Lower leg skin (tissue), 4 donors: ENCODE results near the gene MSANTD2. TPM values are rescaled to one million over a fixed set of nuclear protein-coding genes. Genes with fewer than 3 reads are reported as not detected.

Experiments used
- DNase-seq, 2 donors: peaks; one replicate each; pipeline ENCODE4 v3.0.0-alpha.2; 2019; ENCODE audit warnings: low spot score in 2 of 2
- H3K4me3 ChIP-seq: fragments of 200-600 bp; sonication (generic); 2 replicates; pipeline ENCODE4 v1.5.1; 2017; ENCODE audit warnings: mild to moderate bottlenecking, low read depth; ENCODE audit not compliant: poor library complexity, severe bottlenecking
- POLR2A ChIP-seq, 2 donors: fragments of 450-650 bp; IDR thresholded peaks; one replicate each; pipeline ENCODE4 v1.6.1; 2016 to 2017; ENCODE audit warnings: antibody characterized with exemption in 2 of 2, mild to moderate bottlenecking in 1 of 2, moderate library complexity in 1 of 2
- WGBS, 2 donors: methylation state at CpG; one replicate each; pipeline ENCODE4 v1.1.5; 2018; 5-methylcytosine and 5-hydroxymethylcytosine counted together
- intact Hi-C: fragments of 100-400 bp; cut with DNase I; formaldehyde crosslinking; loops from one replicate; pipeline ENCODE4 v1.15.0; 2023; ENCODE audit warnings: low total_unique reads
- total RNA-seq, 4 donors: library from RNA; depleted of rRNA; stranded (reverse); fragments of >200 nt; gene quantifications; one replicate each; pipeline ENCODE4 v1.1.0, GENCODE V29; 2016
- TF ChIP-seq, protein P1 (sequence below), 3 donors: fragments of 450-650 bp; IDR thresholded peaks; one replicate each; pipeline ENCODE4 v1.5.1; 2016; ENCODE audit warnings: antibody characterized with exemption in 3 of 3, mild to moderate bottlenecking in 3 of 3, moderate library complexity in 2 of 3

The MSANTD2 gene
- total RNA-seq, 4 donors from 2014 or later, result 11.5 to 21.2 (median 15.2) TPM

DNA sequence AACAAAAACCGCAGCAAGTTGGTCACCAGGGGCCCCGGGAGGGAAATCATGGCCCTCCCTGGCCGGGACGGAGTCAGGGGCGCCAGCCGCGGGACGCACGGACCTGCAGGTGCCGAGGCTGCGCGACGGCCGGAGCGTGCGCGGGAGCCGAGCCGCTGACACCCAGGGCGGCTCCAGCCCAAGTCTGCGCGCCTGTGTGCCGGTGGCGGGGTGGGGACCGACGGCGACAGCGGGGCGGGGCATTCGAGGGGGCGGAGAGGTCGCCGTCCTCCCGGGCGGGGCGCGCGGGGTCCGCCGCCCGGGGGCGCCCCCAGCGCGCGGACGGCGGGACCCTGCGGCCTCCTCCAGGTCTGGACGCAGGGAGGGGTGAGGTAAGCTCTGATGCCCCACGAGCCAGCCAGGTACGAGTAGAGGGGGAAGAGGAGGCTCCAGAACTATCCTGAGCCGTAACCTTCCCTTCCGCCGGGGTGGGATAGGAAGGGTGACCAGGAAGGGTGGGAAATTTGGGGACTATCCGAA lies 38.0 kb downstream of the MSANTD2 start, which contains the start of gene ESAM:
TSS of gene ESAM (minus strand) at position 186 of the 519 bp plus-strand sequence. CDS start at position 50, 136 bp downstream.
- intact Hi-C loops, result loop anchor here (5.0 kb wide), 1 partner anchor 90 kb away; the partner anchor contains the start of genes SIAE and SPA17
- DNase-seq, result peak in 1 of 2 donors; percentile 88
- peak within 1 kb of the TSS; percentile 35 for H3K4me3 ChIP-seq
- 0% methylated on average over 13 to 40 of the region's 55 CpGs for WGBS, 2 donors
- no peak for TF ChIP-seq POLR2A (IDR thresholded peaks at IDR 0.05)
- TF ChIP-seq, protein P1, sequence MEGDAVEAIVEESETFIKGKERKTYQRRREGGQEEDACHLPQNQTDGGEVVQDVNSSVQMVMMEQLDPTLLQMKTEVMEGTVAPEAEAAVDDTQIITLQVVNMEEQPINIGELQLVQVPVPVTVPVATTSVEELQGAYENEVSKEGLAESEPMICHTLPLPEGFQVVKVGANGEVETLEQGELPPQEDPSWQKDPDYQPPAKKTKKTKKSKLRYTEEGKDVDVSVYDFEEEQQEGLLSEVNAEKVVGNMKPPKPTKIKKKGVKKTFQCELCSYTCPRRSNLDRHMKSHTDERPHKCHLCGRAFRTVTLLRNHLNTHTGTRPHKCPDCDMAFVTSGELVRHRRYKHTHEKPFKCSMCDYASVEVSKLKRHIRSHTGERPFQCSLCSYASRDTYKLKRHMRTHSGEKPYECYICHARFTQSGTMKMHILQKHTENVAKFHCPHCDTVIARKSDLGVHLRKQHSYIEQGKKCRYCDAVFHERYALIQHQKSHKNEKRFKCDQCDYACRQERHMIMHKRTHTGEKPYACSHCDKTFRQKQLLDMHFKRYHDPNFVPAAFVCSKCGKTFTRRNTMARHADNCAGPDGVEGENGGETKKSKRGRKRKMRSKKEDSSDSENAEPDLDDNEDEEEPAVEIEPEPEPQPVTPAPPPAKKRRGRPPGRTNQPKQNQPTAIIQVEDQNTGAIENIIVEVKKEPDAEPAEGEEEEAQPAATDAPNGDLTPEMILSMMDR (IDR thresholded peaks at IDR 0.05), result no peak

DNA sequence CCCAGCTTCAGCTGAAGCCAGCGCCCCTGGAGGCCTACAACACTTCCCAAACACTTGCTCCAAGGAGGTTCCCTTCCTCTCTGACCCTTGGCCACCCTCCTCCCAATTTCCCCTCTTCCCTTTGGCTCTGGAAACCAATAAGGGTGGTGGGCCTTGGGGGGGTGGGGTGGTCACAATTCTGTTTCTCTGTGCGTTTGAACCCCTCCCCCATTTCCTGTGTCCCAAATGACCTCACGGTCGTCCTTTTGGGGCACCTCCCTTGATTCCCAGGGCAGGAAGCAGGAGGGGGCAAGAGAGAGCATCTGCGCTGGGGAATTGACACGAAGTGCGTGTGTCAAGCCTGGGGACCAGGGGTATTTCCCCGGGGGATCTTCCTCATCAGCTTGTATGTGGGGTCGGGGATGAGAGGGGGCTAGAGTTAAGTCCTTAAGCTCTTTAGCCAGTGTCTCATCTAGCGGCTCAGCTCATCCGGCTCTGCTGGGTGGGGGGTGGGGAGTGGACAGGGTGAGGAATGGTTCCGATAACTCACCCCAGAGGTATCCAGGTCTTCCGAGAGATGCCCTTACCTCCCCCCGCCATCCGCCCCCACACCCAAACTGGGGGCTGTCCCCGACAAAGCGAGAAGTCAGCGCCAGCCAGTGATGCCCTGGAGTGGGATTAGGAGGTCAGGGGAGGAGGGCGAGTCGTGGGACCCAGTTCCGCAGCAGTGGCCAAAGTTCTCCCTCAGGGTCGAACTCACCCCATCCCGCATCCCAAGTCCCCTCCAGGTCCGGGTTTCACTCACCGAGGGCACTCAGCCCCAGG lies 38.7 kb downstream of the MSANTD2 start:
- TF ChIP-seq POLR2A (IDR thresholded peaks at IDR 0.05), result no peak
- TF ChIP-seq, protein P1 (IDR thresholded peaks at IDR 0.05), result no peak
- intact Hi-C loops, result loop anchor here (5.0 kb wide), 1 partner anchor 89 kb away; the partner anchor contains the start of genes SIAE and SPA17
- peak overlapping the region; percentile 35 for H3K4me3 ChIP-seq
- WGBS, 2 donors, result 16 to 40% methylated on average over 12 to 22 of the region's 25 CpGs
- peak in 1 of 2 donors; percentile 85 for DNase-seq

DNA sequence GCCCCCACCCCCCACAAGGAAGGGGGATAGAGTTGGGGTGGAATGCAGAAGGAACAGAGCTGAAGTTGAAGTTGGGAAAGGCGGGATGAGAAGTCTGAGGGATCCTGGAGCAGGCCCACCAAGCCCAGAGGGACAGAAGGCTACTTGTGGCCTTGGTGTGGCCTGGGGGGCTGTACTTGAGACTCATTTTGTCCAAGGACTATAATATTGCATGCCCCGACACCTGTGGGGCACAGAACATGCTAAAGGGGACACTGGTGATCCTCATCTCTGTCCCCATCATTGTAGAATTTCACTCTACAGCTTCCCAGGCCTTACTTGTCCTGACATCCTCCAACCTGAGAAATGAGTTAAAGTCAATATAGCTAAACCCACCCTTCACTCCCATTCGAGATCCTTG lies 39.4 kb downstream of the MSANTD2 start:
- 62 to 68% methylated on average over 3 of the region's 3 CpGs for WGBS, 2 donors
- no peak overlapping the region for H3K4me3 ChIP-seq
- TF ChIP-seq, protein P1 (IDR thresholded peaks at IDR 0.05), result no peak
- TF ChIP-seq POLR2A (IDR thresholded peaks at IDR 0.05), result no peak
- intact Hi-C loops, result loop anchor here (5.0 kb wide), 1 partner anchor 89 kb away; the partner anchor contains the start of genes SIAE and SPA17
- DNase-seq, result no peak

DNA sequence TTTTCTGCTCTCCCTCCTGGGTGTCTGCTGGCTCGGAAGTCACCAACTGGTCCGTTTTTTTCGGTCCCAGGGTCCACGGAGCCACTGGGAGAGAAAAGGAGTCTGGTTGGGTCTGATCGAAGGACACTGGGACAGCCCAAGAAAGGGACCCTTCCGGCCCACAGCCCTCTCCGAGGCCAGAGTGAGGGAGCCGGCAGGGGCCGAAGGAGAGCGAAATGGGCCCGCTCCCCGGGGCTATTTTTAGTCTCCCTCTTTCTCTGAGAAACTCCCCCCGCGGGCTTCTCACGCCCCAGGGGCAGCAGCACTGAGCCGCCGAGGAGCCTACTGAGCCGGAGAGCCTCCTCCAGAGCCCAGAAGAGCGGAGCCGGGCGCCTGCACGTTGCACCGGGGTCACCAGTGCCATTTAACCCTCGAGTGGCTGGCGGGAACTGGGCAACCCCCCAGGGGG lies 40.0 kb downstream of the MSANTD2 start:
- WGBS, 2 donors, result 9 to 16% methylated on average over 23 to 25 of the region's 25 CpGs
- H3K4me3 ChIP-seq, result no peak overlapping the region
- DNase-seq, result peak in 1 of 2 donors; percentile 87
- no peak for TF ChIP-seq POLR2A (IDR thresholded peaks at IDR 0.05)
- TF ChIP-seq, protein P1 (IDR thresholded peaks at IDR 0.05), result no peak
- intact Hi-C loops, result loop anchor here (5.0 kb wide), 1 partner anchor 88 kb away; the partner anchor contains the start of genes SIAE and SPA17

DNA sequence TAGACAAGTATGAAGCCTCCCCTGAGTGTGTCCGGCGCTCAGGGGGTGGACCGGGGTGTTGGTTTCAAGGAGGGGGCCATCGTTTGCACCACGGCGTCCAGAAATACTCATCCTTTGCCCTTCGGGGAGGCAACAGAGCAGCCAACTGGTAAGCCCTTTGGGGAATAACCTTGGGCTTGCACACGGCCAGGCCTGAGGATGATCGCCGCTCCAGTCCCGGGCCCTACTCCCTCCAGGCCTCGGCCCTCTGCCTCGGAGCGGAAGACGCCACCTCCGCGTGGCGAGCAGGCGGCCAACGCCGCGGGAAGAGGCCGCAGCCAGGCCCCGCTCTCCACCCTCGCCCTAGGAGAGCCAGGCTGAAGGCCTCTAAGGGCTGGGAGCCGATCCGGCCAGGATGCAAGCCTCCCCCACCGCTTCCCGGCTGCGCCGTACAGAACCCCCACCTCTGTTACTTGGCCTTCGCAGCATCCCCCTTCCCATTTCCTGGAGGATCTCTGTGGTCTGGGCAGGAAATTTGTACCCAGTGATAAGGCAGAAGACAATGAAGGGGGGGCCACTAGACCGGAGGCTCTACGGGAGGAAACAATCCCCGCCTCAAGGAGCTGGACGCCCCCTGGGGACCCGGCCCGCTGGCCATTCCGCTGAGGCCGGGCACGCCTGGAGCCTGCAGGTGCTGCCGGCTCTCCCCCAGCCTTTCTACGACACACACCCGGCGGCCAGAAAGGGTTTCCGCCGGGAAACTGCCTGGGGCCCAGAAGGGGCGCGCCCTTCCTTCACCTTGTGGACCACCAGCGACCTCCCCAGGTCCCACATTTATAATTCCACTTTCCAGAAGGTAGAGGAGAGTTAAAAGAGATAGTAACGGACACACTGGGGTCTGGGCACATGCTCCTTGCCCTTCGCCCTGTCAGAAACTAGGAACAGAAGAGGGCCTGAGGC lies 40.7 kb downstream of the MSANTD2 start:
- peak in 1 of 2 donors; percentile 87 for DNase-seq
- TF ChIP-seq, protein P1 (IDR thresholded peaks at IDR 0.05), result no peak
- TF ChIP-seq POLR2A (IDR thresholded peaks at IDR 0.05), result no peak
- 18 to 25% methylated on average over 34 to 51 of the region's 52 CpGs for WGBS, 2 donors
- intact Hi-C loops, result loop anchor here (5.0 kb wide), 1 partner anchor 87 kb away; the partner anchor contains the start of genes SIAE and SPA17
- no peak overlapping the region for H3K4me3 ChIP-seq
